Upper lobe of right lung (tissue), 1 donor: Measurements from ENCODE around the gene SLC22A9. TPM values are rescaled to one million over a fixed set of nuclear protein-coding genes. Genes with fewer than 3 reads are reported as not detected.

Experiments
- ATAC-seq: fragments of 200-7000 bp; cut with Tn5 transposase; one replicate; pipeline ENCODE4 v1.9.1; 2020; ENCODE audit warnings: mild to moderate bottlenecking, moderate library complexity
- DNase-seq: peaks from one replicate; pipeline ENCODE4 v3.0.0-alpha.2; 2020
- H3K27ac ChIP-seq: fragments of 200-600 bp; one replicate; pipeline ENCODE4 v1.8.0; 2022
- H3K27me3 ChIP-seq: fragments of 200-600 bp; one replicate; pipeline ENCODE4 v1.8.0; 2022; ENCODE audit warnings: mild to moderate bottlenecking
- H3K36me3 ChIP-seq: fragments of 200-600 bp; one replicate; pipeline ENCODE4 v1.8.0; 2022
- H3K4me1 ChIP-seq: fragments of 200-600 bp; one replicate; pipeline ENCODE4 v1.8.0; 2022
- H3K4me3 ChIP-seq: fragments of 200-600 bp; one replicate; pipeline ENCODE4 v1.8.0; 2022; ENCODE audit warnings: mild to moderate bottlenecking
- H3K9me3 ChIP-seq: fragments of 200-600 bp; one replicate; pipeline ENCODE4 v1.8.0; 2022
- CTCF ChIP-seq: fragments of 200-600 bp; IDR thresholded peaks from one replicate; pipeline ENCODE4 v1.8.0; 2022; ENCODE audit warnings: antibody characterized with exemption
- intact Hi-C: fragments of 100-400 bp; cut with DNase I; formaldehyde crosslinking; loops from one replicate; pipeline ENCODE4 v1.11.0; 2022
- total RNA-seq: library from RNA; stranded (reverse); fragmentation: NEBNext Ultra II Directional; extraction: Animal tissue kit (Norgen Biotek cat#: 25700); gene quantifications from one replicate; pipeline ENCODE4 v1.2.1, GENCODE V29; 2021
- donor health status: DM: no; HTN: yes; CAD: no; lungs with severe emphysema.

Gene SLC22A9
- total RNA-seq, 1 donor from 2014 or later: not detected

DNA sequence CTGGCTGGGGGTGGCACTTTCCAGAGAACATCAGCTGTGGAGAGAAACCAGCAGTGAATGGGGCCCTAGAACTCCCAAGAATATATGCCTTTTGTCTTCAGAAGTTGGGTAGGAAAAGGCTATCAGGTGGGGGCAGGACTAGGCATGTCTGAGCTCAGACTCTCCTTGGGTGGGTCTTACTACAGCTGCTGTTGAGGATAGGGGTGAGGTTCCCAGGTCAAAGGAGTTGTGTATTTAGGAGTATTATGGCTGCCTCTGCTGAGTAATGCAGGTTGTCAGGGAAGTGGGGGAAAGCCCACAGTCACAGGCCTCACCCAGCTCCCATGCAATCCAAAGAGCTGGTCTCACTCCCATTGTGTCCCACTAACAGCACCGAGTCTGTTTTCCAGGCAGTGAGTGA is 26.1 kb downstream of the SLC22A9 start:
- ATAC-seq: no peak
- no peaks in the 10 kb centered on the region for H3K36me3 ChIP-seq
- H3K9me3 ChIP-seq: no peaks in the 10 kb centered on the region
- no peaks in the 10 kb centered on the region for H3K4me1 ChIP-seq
- DNase-seq: no peak
- H3K27me3 ChIP-seq: peaks cover 7% of the 10 kb centered on the region
- no peak overlapping the region for H3K4me3 ChIP-seq
- no peak overlapping the region for H3K27ac ChIP-seq
- TF ChIP-seq CTCF: no peak
- intact Hi-C loops: no loop called here

GRCh38 chr11:63404161-63404935 is 34.8 kb downstream of the SLC22A9 start:
- H3K27me3 ChIP-seq: no peaks in the 10 kb centered on the region
- ATAC-seq: no peak
- TF ChIP-seq CTCF: no peak
- intact Hi-C loops: no loop called here
- no peaks in the 10 kb centered on the region for H3K9me3 ChIP-seq
- no peaks in the 10 kb centered on the region for H3K4me1 ChIP-seq
- no peaks in the 10 kb centered on the region for H3K36me3 ChIP-seq
- H3K4me3 ChIP-seq: no peak overlapping the region
- no peak for DNase-seq
- H3K27ac ChIP-seq: no peak overlapping the region

GRCh38 chr11:63405114-63405513 is 35.5 kb downstream of the SLC22A9 start:
- intact Hi-C loops: no loop called here
- Histone ChIP-seq H3K4me3 (no peak overlapping the region), H3K4me1 (no peaks in the 10 kb centered on the region), H3K27ac (no peak overlapping the region), H3K36me3 (no peaks in the 10 kb centered on the region), H3K9me3 (no peaks in the 10 kb centered on the region), H3K27me3 (no peaks in the 10 kb centered on the region)
- no peak for TF ChIP-seq CTCF
- ATAC-seq (no peak), DNase-seq (no peak)

DNA sequence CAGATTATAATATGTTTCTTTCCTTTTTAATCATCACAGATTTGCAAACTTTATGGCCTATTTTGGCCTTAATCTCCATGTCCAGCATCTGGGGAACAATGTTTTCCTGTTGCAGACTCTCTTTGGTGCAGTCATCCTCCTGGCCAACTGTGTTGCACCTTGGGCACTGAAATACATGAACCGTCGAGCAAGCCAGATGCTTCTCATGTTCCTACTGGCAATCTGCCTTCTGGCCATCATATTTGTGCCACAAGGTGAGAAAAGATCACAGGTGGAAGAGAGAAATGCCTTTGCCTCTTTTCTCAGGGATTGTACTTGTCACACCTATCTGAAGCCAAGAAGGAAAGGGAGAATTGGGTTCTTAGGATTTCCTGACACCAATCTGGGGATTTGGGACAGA is 36.9 kb downstream of the SLC22A9 start:
- H3K27me3 ChIP-seq: no peaks in the 10 kb centered on the region
- H3K9me3 ChIP-seq: no peaks in the 10 kb centered on the region
- intact Hi-C loops: no loop called here
- no peaks in the 10 kb centered on the region for H3K36me3 ChIP-seq
- no peak for ATAC-seq
- DNase-seq: no peak
- no peak overlapping the region for H3K27ac ChIP-seq
- H3K4me1 ChIP-seq: no peaks in the 10 kb centered on the region
- no peak for TF ChIP-seq CTCF
- no peak overlapping the region for H3K4me3 ChIP-seq

DNA sequence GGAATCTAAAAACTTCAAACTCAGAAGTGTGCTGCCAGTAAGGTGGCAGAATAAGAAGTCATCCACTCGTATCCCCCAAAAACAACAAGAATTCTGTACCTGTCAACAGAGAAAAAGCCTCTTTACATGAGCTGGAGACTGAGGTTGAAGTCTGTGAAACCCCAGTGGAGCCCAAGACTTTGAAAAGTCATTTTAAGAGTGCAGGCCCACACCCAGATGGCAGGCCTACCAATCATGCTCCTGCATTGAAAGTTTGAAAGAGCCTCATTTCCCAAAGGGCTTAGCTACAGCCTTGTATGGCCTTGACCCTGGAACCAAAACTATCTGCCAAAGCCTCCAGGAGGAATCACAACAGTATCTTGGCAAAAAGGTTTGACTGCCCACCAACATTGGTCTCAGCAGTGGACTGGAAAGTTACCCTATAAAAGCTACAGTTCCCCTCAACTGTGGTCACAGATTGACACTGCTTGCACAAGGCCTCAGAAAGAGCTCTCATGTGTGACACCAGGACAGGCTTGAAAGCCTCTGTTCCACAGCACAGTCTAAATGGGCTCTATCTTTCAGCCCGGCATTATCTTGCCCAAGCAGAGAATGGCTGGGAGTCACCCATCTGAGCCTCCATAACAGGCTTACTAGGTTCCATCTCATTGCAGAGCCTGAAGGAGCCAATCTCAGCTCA is 47.7 kb downstream of the SLC22A9 start:
- no peak overlapping the region for H3K27ac ChIP-seq
- H3K36me3 ChIP-seq: no peaks in the 10 kb centered on the region
- ATAC-seq (no peak), DNase-seq (no peak)
- H3K27me3 ChIP-seq: no peaks in the 10 kb centered on the region
- H3K4me3 ChIP-seq: no peak overlapping the region
- no peak for TF ChIP-seq CTCF
- H3K9me3 ChIP-seq: no peaks in the 10 kb centered on the region
- no peaks in the 10 kb centered on the region for H3K4me1 ChIP-seq
- intact Hi-C loops: no loop called here
